GM13977 (cell line): ENCODE data around the gene CASP14.
A peak's percentile ranks its signal among the peaks of the same experiment; 100 is the strongest.

Experiments
- DNase-seq: peaks from one replicate; pipeline ENCODE4 v3.0.0; 2012; ENCODE audit warnings: low spot score
- in situ Hi-C: fragments of 300-500 bp; cut with MboI; formaldehyde crosslinking; loops from one replicate; pipeline ENCODE4 v1.12.0; 2022; ENCODE audit warnings: low sequenced_read_pairs, low pct_unique_long_range_greater_than_20kb, mixed read lengths, inconsistent platforms; ENCODE audit not compliant: unreplicated experiment
- TF ChIP-seq, protein P1 (sequence below): IDR thresholded peaks from 2 replicates; pipeline ENCODE4 v1.5.1; 2012; ENCODE audit warnings: mild to moderate bottlenecking, control low read depth; ENCODE audit not compliant: insufficient read depth; ENCODE audit errors: extremely low read depth, missing control alignments

The CASP14 gene

DNA sequence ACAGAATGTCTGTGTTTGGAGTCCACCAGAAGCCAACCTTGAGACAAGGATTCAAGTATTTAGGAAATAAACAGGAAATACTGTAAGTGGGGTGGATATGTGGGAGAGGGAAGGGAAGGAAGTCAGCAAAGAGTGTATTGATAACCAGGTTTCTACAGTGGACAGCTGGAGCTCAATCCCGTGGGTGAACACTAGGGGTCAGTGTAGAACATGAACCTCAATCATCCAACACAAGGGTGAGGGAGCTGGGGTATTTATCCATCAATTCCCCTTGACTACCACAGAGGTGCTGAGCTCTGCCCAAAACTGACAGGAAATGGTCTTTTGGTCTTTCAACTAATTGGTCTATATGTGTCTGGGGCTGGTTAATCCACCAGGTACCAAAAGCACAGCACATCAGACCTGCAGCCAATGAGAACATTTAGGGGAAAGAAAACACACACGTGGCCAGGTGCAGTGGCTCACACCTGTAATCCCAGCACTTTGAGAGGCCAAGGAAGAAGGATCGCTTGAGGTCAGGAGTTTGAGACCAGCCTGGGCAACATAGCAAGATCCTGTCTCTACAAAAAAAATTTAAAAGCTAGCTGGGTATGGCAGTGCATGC lies 52.3 kb downstream of the CASP14 start:
- in situ Hi-C loops: no loop called here
- TF ChIP-seq, protein P1, sequence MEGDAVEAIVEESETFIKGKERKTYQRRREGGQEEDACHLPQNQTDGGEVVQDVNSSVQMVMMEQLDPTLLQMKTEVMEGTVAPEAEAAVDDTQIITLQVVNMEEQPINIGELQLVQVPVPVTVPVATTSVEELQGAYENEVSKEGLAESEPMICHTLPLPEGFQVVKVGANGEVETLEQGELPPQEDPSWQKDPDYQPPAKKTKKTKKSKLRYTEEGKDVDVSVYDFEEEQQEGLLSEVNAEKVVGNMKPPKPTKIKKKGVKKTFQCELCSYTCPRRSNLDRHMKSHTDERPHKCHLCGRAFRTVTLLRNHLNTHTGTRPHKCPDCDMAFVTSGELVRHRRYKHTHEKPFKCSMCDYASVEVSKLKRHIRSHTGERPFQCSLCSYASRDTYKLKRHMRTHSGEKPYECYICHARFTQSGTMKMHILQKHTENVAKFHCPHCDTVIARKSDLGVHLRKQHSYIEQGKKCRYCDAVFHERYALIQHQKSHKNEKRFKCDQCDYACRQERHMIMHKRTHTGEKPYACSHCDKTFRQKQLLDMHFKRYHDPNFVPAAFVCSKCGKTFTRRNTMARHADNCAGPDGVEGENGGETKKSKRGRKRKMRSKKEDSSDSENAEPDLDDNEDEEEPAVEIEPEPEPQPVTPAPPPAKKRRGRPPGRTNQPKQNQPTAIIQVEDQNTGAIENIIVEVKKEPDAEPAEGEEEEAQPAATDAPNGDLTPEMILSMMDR: peak; percentile 63
- DNase-seq: peak; percentile 59

- in situ Hi-C loops: no loop called here
- TF ChIP-seq, protein P1: no peak
These were observed 54.7 kb downstream of the CASP14 start for GRCh38 chr19:15104003-15104402.

DNA sequence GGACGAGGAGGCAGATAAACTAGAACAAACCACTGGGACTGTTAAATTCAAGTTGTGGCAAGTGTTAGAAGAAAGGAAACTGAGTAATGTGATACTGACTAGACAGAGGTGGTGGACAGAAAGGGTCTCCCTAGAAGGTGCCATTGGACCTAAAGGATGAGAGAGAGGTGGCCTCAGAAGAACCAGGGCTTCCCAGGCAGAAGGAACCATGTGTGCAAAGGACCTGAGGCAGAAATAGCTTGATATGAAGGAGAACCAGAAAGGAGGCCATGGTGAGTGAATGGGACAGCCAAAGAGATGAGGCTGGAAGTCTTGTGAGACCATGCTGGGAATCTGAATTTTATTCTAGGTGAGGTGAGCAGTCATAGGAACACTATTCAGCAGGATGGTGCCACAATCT lies 55.1 kb downstream of the CASP14 start:
- in situ Hi-C loops: no loop called here
- no peak for DNase-seq
- TF ChIP-seq, protein P1: no peak

More at GRCh38 chr19:15104003-15104402, 54.7 kb downstream of the CASP14 start:
- DNase-seq: no peak

DNA sequence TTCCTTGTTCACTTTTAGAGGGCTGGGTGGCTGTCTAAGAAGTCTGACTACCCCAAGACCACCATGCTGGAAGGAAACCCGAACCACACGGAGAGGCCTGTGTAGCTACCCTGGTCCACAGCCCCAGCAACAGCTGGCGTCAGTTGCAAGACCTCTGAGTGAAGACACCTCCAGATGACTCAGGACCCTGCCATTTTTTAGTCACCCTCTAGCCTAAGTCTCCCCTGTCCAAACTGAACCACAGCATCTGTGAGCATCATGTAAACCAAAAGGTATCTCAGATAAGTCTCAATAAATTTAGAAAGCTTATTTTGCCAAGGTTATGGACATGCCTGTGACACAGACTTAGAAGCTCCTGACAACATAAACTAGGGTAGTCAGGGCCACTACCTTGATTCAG lies 55.8 kb downstream of the CASP14 start:
- in situ Hi-C loops: no loop called here
- TF ChIP-seq, protein P1: no peak
- DNase-seq: no peak

DNA sequence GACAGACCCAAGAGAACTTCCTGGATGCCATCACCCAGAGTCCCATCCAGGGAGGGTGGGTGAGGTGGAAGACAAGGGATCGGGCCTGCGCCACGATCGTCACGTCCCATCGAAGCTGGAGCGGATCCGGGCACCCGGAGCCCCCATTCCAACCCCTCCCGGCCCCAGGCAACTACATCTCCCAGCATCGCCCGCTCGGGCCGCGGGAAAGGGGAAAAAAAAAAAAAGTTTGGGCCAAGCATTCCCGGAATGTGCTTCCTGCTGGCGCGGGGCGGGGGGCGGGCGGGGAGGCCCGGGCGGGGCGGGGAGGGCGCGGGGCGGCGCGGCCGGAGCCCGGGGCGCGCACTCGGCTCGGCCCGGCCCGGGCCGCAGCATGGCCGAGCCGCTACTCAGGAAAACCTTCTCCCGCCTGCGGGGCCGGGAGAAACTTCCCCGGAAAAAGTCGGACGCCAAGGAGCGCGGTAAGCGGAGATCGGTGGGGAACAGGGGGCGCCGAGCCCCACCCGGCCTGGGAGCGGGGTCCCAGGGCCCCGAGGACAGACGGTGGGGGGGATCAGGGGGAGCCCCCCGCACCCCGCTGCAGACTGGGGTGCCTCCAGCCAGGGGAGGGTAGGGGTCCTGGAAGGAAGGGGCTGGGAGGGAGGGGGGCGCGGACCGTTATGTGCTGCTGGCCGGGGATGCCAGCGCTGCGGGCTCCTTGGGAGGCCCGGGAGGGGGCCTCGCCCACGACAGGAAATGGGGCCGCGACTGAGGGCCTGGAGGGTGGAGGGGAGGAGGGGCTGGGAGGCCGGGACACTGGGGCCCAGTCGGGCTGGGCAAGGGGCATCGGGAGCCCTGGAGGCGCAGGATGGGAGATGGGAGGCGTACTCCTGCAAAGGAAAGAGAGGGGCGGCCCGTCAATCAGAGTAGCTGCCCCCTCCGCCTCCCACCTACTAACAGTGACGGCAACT lies 58.1 kb downstream of the CASP14 start, which contains the start of gene SYDE1:
Gene SYDE1 (plus strand): TSS at position 341 of the 950 bp plus-strand sequence. CDS start 33 bp downstream, at position 374.
- in situ Hi-C loops: no loop called here
- TF ChIP-seq, protein P1: no peak
- DNase-seq: peak; percentile 46
